ENCODE data around the gene CSMD2. TPM values are rescaled to one million over a fixed set of nuclear protein-coding genes. Genes with fewer than 3 reads are reported as not detected.

CSMD2 gene
- total RNA-seq, 8 experiments from 2014 or later: 0.32 to 50.0 (median 1.2) TPM

- Histone ChIP-seq H3K27ac (no peak overlapping the region), H3K4me3 (no peak overlapping the region), H3K4me1 (replicated peaks in 1 of 2) (no peaks in the 10 kb centered on the region)
- ATAC-seq (replicated peaks in 6 of 8): no peak
- 20 to 87% (median 80%) methylated on average over 1 to 5 of the region's 5 CpGs; no CpG with 5 or more reads in 2 of the 10 experiments for WGBS, 10 experiments
- in situ Hi-C loops (cut with MboI; ENCODE audit: low pct_unique_long_range_greater_than_20kb in 2 of 9, low sequenced_read_pairs in 9 of 9, unreplicated experiment in 9 of 9): no loop called here
These were observed 310.9 kb downstream of the CSMD2 start for GRCh38 chr1:33854091-33854490.

- in situ Hi-C loops (cut with MboI; ENCODE audit: low pct_unique_long_range_greater_than_20kb in 2 of 9, low sequenced_read_pairs in 9 of 9, unreplicated experiment in 9 of 9): no loop called here
- H3K4me3 ChIP-seq: no peak overlapping the region
- no peaks in the 10 kb centered on the region for H3K4me1 ChIP-seq (replicated peaks in 1 of 2)
- no peak overlapping the region for H3K27ac ChIP-seq
- WGBS, 10 experiments: 0 to 100% (median 67%) methylated on average over 1 of the region's 1 CpG; no CpG with 5 or more reads in 6 of the 10 experiments
- no peak for ATAC-seq (replicated peaks in 6 of 8)
These were observed 311.6 kb downstream of the CSMD2 start for GRCh38 chr1:33853431-33853830.

GRCh38 chr1:33852711-33853110 is 312.3 kb downstream of the CSMD2 start:
- no peak overlapping the region for H3K27ac ChIP-seq
- peak in 2 of 8 experiments; percentile 26 to 45 for ATAC-seq (replicated peaks in 6 of 8)
- H3K4me3 ChIP-seq: no peak overlapping the region
- in situ Hi-C loops (cut with MboI; ENCODE audit: low pct_unique_long_range_greater_than_20kb in 2 of 9, low sequenced_read_pairs in 9 of 9, unreplicated experiment in 9 of 9): no loop called here
- no peaks in the 10 kb centered on the region for H3K4me1 ChIP-seq (replicated peaks in 1 of 2)

- in situ Hi-C loops (cut with MboI; ENCODE audit: low pct_unique_long_range_greater_than_20kb in 2 of 9, low sequenced_read_pairs in 9 of 9, unreplicated experiment in 9 of 9): no loop called here
- no peaks in the 10 kb centered on the region for H3K4me1 ChIP-seq (replicated peaks in 1 of 2)
- WGBS, 10 experiments: 56 to 100% (median 75%) methylated on average over 1 of the region's 1 CpG; no CpG with 5 or more reads in 3 of the 10 experiments
- no peak overlapping the region for H3K27ac ChIP-seq
- H3K4me3 ChIP-seq: no peak overlapping the region
- ATAC-seq (replicated peaks in 6 of 8): no peak
These were observed 314.5 kb downstream of the CSMD2 start for GRCh38 chr1:33850481-33850880.

GRCh38 chr1:33849211-33849610 is 315.8 kb downstream of the CSMD2 start:
- H3K27ac ChIP-seq: no peak overlapping the region
- 50 to 100% (median 85%) methylated on average over 1 of the region's 1 CpG; no CpG with 5 or more reads in 4 of the 10 experiments for WGBS, 10 experiments
- no peak overlapping the region for H3K4me3 ChIP-seq
- in situ Hi-C loops (cut with MboI; ENCODE audit: low pct_unique_long_range_greater_than_20kb in 2 of 9, low sequenced_read_pairs in 9 of 9, unreplicated experiment in 9 of 9): no loop called here
- no peak for ATAC-seq (replicated peaks in 6 of 8)
- H3K4me1 ChIP-seq (replicated peaks in 1 of 2): peaks cover 0 to 2% of the 10 kb centered on the region in 2 donors

- ATAC-seq (replicated peaks in 6 of 8): no peak
- no peak overlapping the region for H3K27ac ChIP-seq
- peaks cover 0 to 10% of the 10 kb centered on the region in 2 donors for H3K4me1 ChIP-seq (replicated peaks in 1 of 2)
- WGBS, 10 experiments: 33 to 72% (median 53%) methylated on average over 2 to 4 of the region's 4 CpGs; no CpG with 5 or more reads in 1 of the 10 experiments
- in situ Hi-C loops (cut with MboI; ENCODE audit: low pct_unique_long_range_greater_than_20kb in 2 of 9, low sequenced_read_pairs in 9 of 9, unreplicated experiment in 9 of 9): no loop called here
- no peak overlapping the region for H3K4me3 ChIP-seq
These were observed 316.7 kb downstream of the CSMD2 start for GRCh38 chr1:33848205-33848937.

DNA sequence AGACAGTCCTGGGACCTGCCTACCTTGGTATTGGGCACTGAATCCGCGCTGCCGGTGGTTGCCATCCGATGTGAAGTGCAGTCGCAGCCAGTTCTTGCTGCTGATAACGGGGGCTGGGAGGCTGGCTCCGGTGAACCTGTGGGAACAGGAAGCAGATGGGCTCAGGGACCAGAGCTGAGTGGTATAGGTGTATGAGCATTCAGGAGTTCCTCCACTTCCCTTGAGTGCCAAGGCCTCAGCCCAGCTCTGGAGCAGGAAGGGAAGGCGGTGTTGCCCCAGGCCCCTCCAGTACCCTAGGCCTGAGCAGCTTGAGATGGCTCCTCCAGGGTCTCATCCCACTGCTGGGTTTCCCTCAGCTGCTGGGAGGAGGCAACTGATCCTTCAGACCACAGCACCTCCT is 318.2 kb downstream of the CSMD2 start:
- Histone ChIP-seq H3K27ac (no peak overlapping the region), H3K4me3 (no peak overlapping the region), H3K4me1 (replicated peaks in 1 of 2) (peaks cover 0 to 10% of the 10 kb centered on the region in 2 donors)
- in situ Hi-C loops (cut with MboI; ENCODE audit: low pct_unique_long_range_greater_than_20kb in 2 of 9, low sequenced_read_pairs in 9 of 9, unreplicated experiment in 9 of 9): no loop called here
- 71 to 100% (median 96%) methylated on average over 1 to 8 of the region's 8 CpGs; no CpG with 5 or more reads in 5 of the 10 experiments for WGBS, 10 experiments
- ATAC-seq (replicated peaks in 6 of 8): no peak

DNA sequence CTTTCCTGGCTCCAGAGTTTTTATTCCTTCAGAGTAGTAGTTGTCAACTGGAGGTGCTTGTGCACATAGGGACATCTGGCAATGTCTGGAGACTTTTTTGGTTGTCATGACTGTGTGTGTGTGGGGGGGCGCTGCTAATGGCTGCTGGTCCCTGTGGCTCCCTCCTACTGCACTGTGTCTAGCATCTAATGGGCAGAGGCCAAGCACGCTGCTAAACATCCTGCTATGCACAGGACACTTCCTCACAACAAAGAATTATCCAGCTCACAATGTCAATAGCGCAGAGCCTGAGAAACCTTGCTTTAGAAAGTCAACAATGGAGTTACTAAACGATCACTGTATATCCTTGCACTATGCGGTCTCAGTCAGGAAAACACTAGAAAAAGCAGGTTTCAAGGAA is 320.9 kb downstream of the CSMD2 start:
- 0 to 97% (median 76%) methylated on average over 1 to 5 of the region's 5 CpGs; no CpG with 5 or more reads in 1 of the 10 experiments for WGBS, 10 experiments
- H3K4me1 ChIP-seq (replicated peaks in 1 of 2): peaks cover 0 to 10% of the 10 kb centered on the region in 2 donors
- no peak overlapping the region for H3K4me3 ChIP-seq
- in situ Hi-C loops (cut with MboI; ENCODE audit: low pct_unique_long_range_greater_than_20kb in 2 of 9, low sequenced_read_pairs in 9 of 9, unreplicated experiment in 9 of 9): no loop called here
- peak overlapping the region in 1 of 2 donors; percentile 15 for H3K27ac ChIP-seq
- peak in 5 of 8 experiments; percentile 73 to 96 (median 76) for ATAC-seq (replicated peaks in 6 of 8)

- peaks cover 5 to 19% of the 10 kb centered on the region in 2 donors for H3K4me1 ChIP-seq (replicated peaks in 1 of 2)
- no peak for ATAC-seq (replicated peaks in 6 of 8)
- in situ Hi-C loops (cut with MboI; ENCODE audit: low pct_unique_long_range_greater_than_20kb in 2 of 9, low sequenced_read_pairs in 9 of 9, unreplicated experiment in 9 of 9): no loop called here
- no peak overlapping the region for H3K4me3 ChIP-seq
- 75 to 100% (median 91%) methylated on average over 1 to 5 of the region's 5 CpGs; no CpG with 5 or more reads in 1 of the 10 experiments for WGBS, 10 experiments
- no peak overlapping the region for H3K27ac ChIP-seq
These were observed 322.7 kb downstream of the CSMD2 start for GRCh38 chr1:33842348-33842747.

- peak in 3 of 8 experiments; percentile 35 to 77 (median 40) for ATAC-seq (replicated peaks in 6 of 8)
- in situ Hi-C loops (cut with MboI; ENCODE audit: low pct_unique_long_range_greater_than_20kb in 2 of 9, low sequenced_read_pairs in 9 of 9, unreplicated experiment in 9 of 9): no loop called here
- no peak overlapping the region for H3K4me3 ChIP-seq
- H3K4me1 ChIP-seq (replicated peaks in 1 of 2): peaks cover 5 to 28% of the 10 kb centered on the region in 2 donors
- WGBS, 10 experiments: 0 to 83% (median 63%) methylated on average over 1 of the region's 1 CpG; no CpG with 5 or more reads in 3 of the 10 experiments
- H3K27ac ChIP-seq: no peak overlapping the region
These were observed 323.5 kb downstream of the CSMD2 start for GRCh38 chr1:33841494-33841893.

- peak in 5 of 8 experiments; percentile 65 to 93 (median 85) for ATAC-seq (replicated peaks in 6 of 8)
- H3K4me1 ChIP-seq (replicated peaks in 1 of 2): peaks cover 5 to 19% of the 10 kb centered on the region in 2 donors
- H3K27ac ChIP-seq: peak overlapping the region in 1 of 2 donors; percentile 10
- in situ Hi-C loops (cut with MboI; ENCODE audit: low pct_unique_long_range_greater_than_20kb in 2 of 9, low sequenced_read_pairs in 9 of 9, unreplicated experiment in 9 of 9): no loop called here
- no peak overlapping the region for H3K4me3 ChIP-seq
- 20 to 100% (median 68%) methylated on average over 1 to 3 of the region's 3 CpGs; no CpG with 5 or more reads in 3 of the 10 experiments for WGBS, 10 experiments
These were observed 327.4 kb downstream of the CSMD2 start for GRCh38 chr1:33837635-33838034.

DNA sequence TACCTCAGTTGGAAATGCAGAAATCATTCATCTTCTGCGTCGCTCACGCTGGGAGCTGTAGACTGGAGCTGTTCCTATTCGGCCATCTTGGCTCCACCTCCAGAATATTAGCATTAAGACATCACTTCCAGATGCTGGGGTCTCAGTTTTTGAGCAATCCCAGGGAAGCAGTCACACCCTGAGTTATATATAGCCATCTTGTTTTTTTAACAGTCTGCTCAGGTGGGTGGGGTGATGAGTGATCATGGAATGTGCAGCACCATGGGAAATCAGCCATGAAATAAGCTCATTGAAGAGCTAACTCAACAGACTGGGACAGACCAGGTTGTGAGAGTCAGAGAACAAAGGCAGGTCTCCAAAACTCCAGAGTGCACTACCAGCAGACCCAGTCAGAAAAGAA is 328.1 kb downstream of the CSMD2 start:
- no peak overlapping the region for H3K27ac ChIP-seq
- peaks cover 5 to 19% of the 10 kb centered on the region in 2 donors for H3K4me1 ChIP-seq (replicated peaks in 1 of 2)
- H3K4me3 ChIP-seq: no peak overlapping the region
- in situ Hi-C loops (cut with MboI; ENCODE audit: low pct_unique_long_range_greater_than_20kb in 2 of 9, low sequenced_read_pairs in 9 of 9, unreplicated experiment in 9 of 9): no loop called here
- ATAC-seq (replicated peaks in 6 of 8): peak in 5 of 8 experiments; percentile 47 to 88 (median 69)
- WGBS, 10 experiments: 81 to 100% (median 89%) methylated on average over 1 to 4 of the region's 4 CpGs; no CpG with 5 or more reads in 5 of the 10 experiments

DNA sequence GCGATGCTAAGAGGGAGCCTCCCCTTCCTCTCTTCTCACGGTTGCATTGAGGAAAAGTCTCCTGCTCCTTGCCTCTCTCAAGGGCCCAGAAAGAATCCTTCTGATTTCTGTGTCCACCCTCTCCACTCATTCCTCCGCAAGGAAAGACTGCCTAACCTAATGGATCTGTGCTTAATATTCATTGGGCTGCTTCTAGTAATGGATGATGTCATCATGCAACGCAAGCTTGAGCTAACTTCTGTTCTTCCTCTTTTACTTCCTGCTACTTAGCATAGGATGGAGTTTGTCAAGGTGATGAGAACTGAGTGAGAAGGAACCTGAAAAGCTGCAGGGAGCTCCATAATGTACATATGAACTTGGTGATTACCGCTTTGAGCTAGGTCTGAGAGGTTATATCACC is 336.4 kb downstream of the CSMD2 start:
- WGBS, 10 experiments: 82 to 100% (median 92%) methylated on average over 1 to 5 of the region's 5 CpGs; no CpG with 5 or more reads in 3 of the 10 experiments
- Histone ChIP-seq H3K4me1 (replicated peaks in 1 of 2) (no peaks in the 10 kb centered on the region), H3K4me3 (no peak overlapping the region), H3K27ac (no peak overlapping the region)
- in situ Hi-C loops (cut with MboI; ENCODE audit: low pct_unique_long_range_greater_than_20kb in 2 of 9, low sequenced_read_pairs in 9 of 9, unreplicated experiment in 9 of 9): no loop called here
- no peak for ATAC-seq (replicated peaks in 6 of 8)

All from motor neuron (in vitro differentiated cells).